PFSK-1 (cell line): Measurements from ENCODE around the gene RPLP2.

Source experiments
- FOXP2 ChIP-seq: optimal IDR thresholded peaks from 2 replicates; pipeline ENCODE3; 2011; ENCODE audit warnings: borderline replicate concordance, control low read depth, inconsistent platforms; ENCODE audit not compliant: insufficient read depth; ENCODE audit errors: extremely low read length, extremely low read depth
- POLR2AphosphoS5 ChIP-seq: IDR thresholded peaks from 2 replicates; pipeline ENCODE4 v1.6.1; 2012; ENCODE audit warnings: low read depth, mild to moderate bottlenecking, control low read depth, low read length, moderate library complexity
- REST ChIP-seq, 2 experiments: IDR thresholded peaks; 2 replicates each; pipeline versions ENCODE4 v1.6.1 to v1.8.0; 2011 to 2012; ENCODE audit warnings: low read depth in 2 of 2, low read length in 2 of 2, control low read depth in 1 of 2, inconsistent platforms in 1 of 2, mild to moderate bottlenecking in 1 of 2, moderate library complexity in 1 of 2; ENCODE audit not compliant: insufficient read depth in 1 of 2
- SIN3A ChIP-seq: IDR thresholded peaks from 2 replicates; pipeline ENCODE4 v1.6.1; 2012; ENCODE audit warnings: mild to moderate bottlenecking, low read length, moderate library complexity, borderline replicate concordance; ENCODE audit not compliant: insufficient read depth
- TAF1 ChIP-seq: IDR thresholded peaks from 2 replicates; pipeline ENCODE4 v1.6.1; 2012; ENCODE audit warnings: low read length, control low read depth, borderline replicate concordance; ENCODE audit not compliant: insufficient read depth

The RPLP2 gene

GRCh38 chr11:845872-846495 is 36.2 kb downstream of the RPLP2 start:
- TF ChIP-seq FOXP2 (no peak), POLR2AphosphoS5 (no peak), REST (IDR thresholded peaks at IDR 0.05; ENCODE audit: insufficient read depth in 1 of 2, low read depth in 2 of 2, low read length in 2 of 2) (no peak), SIN3A (no peak), TAF1 (no peak)

- TF ChIP-seq SIN3A (no peak), TAF1 (no peak), POLR2AphosphoS5 (no peak), REST (IDR thresholded peaks at IDR 0.05; ENCODE audit: insufficient read depth in 1 of 2, low read depth in 2 of 2, low read length in 2 of 2) (no peak), FOXP2 (no peak)
These were observed 36.8 kb downstream of the RPLP2 start for GRCh38 chr11:846496-847098.

GRCh38 chr11:847876-848275 is 38.1 kb downstream of the RPLP2 start:
- TF ChIP-seq SIN3A (no peak), REST (IDR thresholded peaks at IDR 0.05; ENCODE audit: insufficient read depth in 1 of 2, low read depth in 2 of 2, low read length in 2 of 2) (no peak), TAF1 (no peak), FOXP2 (no peak), POLR2AphosphoS5 (no peak)

GRCh38 chr11:848380-848931 is 38.7 kb downstream of the RPLP2 start:
- no peak for TF ChIP-seq POLR2AphosphoS5
- no peak for TF ChIP-seq SIN3A
- TF ChIP-seq FOXP2 = no peak
- no peak for TF ChIP-seq TAF1

- TF ChIP-seq POLR2AphosphoS5 = peak; percentile 48; the same call in 1 of the 2 replicates
- TF ChIP-seq REST (IDR thresholded peaks at IDR 0.05; ENCODE audit: insufficient read depth in 1 of 2, low read depth in 2 of 2, low read length in 2 of 2) = no peak
These were observed 39.5 kb downstream of the RPLP2 start for GRCh38 chr11:849104-849824.
